Stromal cell of bone marrow (primary cell): ENCODE data around the gene FRMPD4.

Source experiments
- DNase-seq: peaks from one replicate; pipeline ENCODE4 v3.0.0-alpha.2; 2012; ENCODE audit warnings: low read depth

FRMPD4 gene

DNA sequence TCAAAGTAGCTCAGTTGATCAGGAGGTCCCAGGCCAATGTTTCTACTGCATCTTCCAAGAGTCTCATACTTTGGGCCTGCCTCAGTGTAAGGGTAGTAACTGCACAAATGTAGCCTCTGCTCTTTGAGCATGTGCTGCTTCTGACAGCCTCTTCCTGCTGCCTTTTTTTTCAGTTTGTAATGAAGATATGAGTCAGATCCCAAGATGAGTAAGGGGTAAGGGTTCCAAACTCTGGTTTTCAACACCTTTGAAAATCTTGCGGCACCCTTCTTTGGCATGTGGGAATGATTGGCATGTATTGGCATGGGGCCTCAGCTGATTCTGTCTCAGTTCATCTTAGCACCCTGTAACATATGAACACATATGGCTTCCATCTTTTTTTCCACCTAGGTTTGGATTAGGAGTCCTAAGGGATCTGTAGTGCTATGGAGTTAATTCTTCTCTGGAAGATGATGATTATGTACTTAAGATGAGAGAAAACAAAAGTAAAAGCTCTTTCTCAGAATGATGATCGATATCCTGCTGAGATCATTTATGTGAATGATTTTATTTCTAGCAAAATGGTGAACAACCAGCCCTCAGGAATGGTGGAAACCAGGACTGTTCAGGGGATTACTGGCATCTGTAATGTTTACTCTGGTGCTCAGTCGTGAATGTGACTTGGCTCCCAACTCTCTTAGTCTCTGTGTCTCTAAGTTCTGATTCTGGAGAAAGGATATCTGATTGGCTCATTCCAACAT is 534.3 kb downstream of the FRMPD4 start:
- no peak for DNase-seq

DNA sequence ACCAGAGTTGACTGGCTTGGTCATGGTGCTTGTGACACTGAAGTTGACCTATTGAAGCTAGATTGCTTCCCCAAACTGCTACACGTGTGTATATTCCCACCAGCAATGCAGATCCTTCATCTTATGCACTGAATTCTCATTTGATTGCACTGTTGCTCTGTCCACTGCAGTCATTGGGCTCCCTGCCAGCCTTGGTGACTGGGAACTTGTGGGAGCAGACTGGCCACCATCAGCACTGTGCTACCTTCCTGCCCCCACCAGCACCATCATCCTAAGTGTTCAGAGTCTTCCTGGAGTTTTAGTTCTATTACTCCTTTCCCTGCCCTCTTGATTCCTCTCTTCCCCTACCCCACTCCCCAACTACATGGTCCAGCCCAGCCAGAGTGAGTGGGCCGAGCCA is 535.2 kb downstream of the FRMPD4 start:
- no peak for DNase-seq

DNA sequence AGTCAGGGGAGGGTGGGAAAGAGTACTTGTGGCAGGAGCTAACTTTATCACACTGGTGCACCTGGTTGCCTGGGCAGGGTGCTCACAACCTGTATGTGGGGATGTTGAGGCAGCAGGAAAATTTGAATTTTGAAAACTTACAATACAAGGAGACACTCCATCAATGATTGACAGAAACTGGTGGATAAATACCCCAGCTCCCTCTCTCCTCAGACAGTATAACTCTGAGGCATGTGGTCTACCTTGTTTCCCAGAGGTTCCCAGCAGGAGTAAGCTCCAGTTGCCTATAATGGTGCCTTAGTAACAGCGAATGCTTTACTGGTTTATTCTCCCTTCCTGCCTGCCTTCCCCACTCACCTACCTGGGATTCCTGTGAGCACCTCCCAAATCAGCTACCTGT is 541.2 kb downstream of the FRMPD4 start:
- no peak for DNase-seq

DNA sequence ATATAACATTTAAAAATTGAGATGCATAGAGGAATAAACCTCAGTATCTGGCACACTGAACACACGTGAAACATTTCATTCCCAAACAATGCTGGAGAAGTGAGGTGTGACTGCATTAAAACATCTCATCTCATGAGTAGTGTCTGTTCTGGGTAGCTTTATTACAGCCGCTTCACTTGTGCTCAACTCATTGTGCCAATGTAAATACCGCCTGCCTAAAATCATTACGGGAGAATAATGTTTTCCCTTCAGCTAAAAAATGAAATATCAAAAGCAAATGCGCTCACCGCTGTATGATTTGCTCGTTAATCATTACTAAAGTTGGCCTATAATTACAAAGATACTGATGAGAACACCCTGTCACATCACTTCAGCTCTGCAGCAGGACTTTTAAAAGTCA is 542.8 kb downstream of the FRMPD4 start:
- DNase-seq: no peak

DNA sequence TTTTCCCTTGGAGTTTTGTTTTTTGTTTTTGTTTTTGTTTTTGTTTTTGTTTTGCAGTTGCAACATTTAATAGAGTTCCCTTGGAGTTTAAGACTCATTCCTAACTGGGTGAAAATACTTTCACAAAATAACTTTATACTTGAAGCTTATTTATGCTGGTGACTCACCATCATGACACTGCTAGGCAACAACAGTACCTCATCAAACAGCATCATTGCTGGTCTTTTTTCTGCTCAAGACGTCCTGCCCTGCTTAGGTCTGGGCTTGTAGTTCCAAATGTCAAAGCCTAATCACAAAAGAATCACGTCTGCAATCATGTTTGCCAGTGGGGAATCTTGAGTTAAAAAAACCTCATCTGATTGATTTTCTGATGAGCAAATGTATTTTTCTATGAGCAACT is 547.3 kb downstream of the FRMPD4 start:
- DNase-seq: peak; percentile 18

DNA sequence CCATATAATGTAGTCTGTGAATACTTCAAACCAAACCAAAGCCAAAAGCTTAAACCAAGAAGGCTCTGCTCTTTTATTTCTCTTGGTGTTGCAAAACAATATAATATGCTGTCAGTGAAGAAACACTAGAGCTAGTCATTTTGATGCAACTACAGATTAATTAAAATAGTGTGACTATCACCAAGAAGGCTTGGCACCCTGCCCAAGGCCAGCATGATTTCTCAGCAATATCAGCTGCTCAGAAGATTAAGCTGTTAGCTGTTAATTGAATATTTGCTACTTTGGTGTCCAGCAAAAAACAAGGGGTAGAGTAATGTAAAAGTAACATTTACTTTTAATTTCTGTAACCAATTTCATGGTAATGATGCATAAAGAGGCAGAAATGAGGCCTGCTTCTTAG is 548.1 kb downstream of the FRMPD4 start:
- no peak for DNase-seq

DNA sequence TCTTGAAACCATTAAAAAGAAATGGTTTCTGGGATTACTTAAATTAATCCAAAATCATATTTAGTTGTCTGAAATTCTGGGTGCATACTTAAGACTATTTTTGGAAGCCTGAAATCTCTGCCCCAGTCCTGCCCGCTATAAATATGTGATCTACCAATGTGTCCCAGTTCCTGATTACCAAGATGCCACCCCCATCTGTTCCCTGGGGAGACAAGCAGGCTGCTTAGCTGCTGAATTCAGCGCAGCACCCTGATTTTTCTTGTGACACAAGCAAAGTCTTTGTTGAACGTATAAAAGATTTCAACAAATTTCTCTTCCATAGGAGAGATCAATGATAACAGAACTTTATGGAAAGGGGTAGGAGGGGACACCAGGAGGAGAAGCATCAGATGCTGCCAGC is 552.4 kb downstream of the FRMPD4 start:
- DNase-seq: no peak

DNA sequence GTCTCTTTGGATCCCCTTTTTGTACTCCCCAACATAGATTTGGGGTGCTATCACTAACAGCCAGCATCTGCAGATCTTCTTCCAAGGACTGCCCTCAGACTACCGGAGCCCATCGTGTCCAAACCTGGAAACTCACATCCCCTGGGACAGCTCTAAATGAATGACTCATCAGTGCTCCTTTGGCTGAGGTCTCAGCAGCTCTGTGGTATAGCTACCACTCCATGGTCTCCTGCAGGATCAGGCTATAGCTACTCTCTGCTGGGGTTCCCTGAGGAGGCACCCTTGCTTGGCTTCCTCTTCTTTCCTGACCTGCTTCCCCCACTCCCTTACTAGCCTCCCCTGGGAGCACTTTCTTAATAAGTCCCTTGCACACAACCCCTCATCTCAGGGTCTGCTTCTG is 555.5 kb downstream of the FRMPD4 start:
- peak; percentile 5 for DNase-seq

DNA sequence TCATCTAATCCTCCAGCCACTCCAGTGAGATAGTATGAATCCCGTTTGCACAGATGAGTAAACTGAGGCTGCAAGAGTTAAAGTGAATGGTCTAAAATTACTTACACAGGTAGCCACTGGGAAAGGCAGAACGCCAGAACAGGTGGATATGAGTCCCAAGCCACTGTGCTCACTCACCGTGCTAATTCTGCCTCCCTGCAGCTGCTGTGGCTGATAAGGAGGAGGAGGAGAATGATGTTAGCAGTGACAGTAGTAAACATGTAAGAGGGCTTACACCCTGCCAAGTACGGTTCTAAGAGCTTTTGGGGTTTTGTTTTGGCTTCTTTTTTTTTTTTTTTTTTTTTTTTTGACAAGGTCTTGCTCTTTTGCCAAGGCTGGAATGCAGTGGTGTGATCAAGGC is 562.5 kb downstream of the FRMPD4 start:
- DNase-seq: no peak

DNA sequence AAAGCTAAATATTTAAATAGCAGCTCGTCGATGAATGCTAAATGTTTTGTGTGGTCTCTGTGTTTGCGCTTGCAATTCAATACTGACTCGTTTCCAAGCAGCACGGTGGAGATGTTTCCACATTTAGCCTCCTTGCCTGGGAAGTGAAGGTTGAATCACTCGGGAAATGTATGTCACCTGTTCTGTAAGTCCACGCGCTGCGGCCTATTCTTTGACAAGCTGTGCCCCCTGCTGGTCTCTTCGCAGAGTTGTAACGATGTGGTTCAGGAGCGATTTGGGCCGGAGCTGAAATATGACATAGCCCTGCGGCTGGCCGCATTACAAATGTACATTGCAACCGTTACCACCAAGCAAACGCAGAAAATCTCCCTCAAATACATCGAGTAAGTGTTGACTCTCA is 563.4 kb downstream of the FRMPD4 start:
- DNase-seq: peak; percentile 40

DNA sequence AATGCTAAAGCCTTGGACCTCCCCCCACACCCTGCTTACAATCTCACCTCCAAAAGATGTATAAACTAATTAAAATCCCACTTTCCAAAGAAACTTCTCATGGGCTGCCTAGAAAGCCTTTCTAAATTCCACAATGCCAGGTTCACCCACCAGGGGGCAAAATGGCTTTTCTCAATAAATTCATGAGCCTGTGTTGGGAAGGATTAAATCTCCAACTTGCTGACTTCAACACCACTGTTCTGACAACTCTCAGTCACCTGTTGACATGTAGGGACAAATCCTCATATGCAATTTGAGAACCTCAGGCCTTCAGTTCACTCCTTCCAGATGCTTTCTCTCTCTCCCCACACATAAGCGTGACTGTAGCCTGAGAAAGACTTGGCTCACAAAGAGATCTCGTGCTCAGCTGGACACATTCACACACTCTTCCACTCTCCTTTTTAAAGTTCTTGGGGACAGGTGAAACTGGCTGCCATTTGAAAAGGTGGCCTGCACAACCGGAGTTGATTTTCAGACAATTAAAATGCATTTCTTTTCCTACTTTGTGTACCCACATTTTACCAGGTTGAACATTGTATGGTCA is 564.3 kb downstream of the FRMPD4 start:
- DNase-seq: no peak

DNA sequence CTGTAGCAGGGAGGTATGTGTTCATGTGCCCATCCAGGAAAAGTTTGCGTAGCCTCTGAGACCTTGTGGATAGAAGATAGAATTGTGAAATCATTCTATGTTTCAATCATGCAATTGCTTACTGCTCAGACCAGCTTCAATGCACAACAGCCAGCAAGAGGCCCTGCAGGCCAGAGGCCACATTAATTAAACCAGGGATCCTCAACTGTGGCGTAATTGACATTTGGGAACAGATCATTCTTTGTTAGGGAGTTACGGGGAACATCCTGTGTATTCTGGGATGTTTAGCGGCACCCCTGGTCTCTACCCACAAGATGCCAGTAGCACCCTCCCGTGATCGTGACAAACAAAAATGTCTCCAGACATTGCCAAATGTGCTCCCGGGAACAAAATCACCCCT is 566.4 kb downstream of the FRMPD4 start:
- no peak for DNase-seq

DNA sequence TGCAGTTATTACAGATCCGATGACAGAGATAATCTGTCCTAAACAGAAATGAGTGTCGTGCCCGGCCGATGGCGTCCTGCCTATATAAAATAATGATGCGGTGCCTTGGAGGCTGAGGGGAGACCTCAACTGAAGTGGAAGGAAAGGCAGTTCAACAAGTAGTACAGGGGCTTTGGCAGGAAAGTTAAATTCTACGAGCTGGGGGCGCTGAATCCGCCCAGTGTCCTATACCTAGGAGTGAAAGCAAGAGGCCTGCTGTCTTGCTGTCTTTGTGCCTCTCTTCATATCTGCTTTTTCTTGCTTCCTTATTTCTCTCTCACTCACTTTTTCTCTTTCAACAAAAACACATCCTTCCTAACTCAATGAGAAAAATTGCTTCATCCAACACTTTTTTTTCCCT is 570.8 kb downstream of the FRMPD4 start:
- no peak for DNase-seq

DNA sequence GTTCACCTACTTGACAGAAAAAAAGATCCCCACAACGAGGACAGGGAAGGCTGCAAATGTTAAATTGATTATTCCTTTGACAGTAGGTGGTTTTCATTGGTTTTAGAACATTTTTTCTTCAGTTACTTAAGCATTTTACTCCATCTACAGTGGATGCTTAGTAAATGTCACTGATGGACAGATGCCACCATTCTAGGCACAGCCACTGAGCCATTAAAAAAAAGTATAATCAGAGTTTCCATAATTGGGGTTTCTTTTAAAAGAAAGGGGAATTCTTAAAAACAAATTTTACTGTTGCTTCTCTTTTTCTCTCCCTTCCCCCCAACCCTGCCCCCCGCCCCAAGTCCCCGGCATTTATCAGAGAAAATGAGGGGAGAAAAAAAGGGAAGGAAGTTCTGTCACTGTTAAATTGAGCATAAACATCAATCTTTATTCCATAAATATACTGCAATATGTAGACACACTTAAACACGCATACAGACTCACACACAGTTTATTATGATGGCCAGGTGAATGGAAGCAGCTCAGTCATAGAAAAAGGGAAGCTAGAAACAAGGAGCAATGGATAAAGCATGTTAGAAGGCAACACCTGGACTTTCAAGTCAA is 573.3 kb downstream of the FRMPD4 start:
- no peak for DNase-seq

DNA sequence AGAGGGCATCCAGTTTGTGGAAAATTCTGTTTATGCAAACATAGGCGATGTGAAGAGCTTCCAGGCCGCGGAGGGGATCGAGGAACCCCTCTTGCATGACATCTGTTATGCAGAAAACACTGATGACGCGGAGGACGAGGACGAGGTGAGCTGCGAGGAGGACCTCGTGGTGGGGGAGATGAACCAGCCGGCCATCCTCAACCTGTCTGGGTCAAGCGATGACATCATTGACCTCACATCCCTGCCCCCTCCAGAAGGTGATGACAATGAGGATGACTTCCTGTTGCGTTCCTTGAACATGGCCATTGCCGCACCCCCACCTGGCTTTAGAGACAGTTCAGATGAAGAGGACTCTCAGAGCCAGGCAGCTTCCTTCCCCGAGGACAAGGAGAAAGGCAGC is 578.3 kb downstream of the FRMPD4 start:
- DNase-seq: no peak

DNA sequence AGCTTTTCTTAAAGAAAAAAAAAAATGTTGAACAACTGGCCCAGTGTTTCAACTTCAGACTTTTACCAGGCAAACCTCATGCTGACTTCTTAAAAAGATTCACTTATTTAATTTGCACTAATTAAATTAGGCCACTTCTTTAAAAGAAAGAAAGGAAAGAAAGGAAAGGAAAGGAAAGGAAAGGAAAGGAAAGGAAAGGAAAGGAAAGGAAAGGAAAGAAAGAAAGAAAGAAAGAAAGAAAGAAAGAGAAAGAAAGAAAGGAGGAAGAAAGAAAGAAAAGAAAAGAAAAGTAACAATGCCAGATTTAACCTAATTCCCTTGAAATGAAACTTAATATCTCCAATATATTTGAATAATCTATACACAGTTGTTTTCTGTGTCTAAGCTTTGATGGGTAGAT is 581.6 kb downstream of the FRMPD4 start:
- no peak for DNase-seq

DNA sequence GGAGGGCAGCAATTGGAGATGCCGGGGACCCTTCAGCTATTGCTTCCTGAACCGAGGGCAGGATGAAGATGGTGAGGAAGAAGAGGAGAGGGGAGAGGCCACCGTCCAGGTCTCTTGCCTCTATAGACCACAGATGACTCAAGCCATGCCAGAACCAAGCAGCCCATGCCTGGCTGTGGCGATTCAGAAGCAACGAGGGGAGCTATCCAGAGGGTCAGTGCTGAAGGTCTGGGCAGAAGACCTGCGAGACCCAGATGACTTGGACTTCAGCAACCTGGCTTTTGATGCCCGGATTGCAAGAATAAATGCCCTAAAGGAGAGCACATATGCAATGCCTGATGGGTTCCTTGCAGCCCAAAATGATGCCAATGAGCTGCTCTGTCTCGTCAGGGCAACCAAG is 582.8 kb downstream of the FRMPD4 start:
- DNase-seq: no peak

DNA sequence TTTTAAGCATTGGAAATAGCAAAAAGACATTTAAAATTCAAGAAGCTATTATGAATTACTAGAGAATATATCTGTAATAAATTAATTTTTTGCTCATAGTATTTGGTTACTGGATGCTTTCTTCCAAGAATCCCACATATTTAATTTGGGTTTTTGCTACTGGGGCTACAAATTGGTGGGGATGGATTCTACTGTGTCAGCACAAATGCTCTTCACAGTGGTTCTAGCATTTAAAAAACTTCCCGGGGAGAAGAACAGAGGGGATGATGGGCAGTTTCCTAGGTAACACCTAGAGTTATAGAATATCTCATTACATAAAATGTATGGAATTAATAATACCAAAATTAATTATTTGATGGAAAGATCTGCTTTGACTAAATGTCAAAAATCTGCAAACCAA is 584.0 kb downstream of the FRMPD4 start:
- no peak for DNase-seq

DNA sequence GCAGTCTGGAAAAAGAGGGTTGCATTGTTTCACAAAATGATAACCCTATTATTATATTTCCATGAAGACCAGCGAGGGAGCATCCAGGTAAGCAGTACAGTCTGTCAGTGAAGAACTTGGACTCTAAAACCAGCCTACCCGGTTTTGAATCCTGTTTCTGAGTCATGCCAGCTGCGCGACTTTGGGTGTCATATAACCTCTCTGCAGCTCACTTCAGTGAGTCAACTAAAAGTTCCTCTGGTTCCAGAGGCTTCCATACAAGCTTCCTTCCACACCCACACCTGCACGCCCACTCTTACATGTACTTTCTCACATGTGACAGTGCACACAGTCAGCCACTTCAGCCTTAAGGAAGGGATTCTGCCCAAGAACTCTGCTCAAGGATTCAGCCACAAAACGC is 603.1 kb downstream of the FRMPD4 start:
- DNase-seq: no peak

DNA sequence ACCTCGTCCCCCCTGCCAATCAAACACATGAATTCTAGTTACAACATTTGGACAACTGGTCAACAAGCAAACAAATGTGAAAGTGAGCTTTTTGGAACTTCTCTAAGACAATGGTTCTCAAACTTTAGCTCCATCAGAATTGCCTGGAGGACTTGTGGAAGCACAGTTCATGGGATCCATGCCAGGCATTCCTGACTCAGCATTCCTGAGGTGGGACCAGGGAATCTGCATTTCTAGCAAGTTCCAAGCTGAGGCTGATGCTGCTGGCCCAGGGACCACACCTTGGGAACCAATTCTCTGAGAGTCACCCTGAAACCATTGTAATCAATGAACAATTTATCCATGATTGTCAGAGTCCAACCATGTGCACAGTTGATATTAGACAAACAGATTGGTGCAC is 609.2 kb downstream of the FRMPD4 start:
- no peak for DNase-seq

DNA sequence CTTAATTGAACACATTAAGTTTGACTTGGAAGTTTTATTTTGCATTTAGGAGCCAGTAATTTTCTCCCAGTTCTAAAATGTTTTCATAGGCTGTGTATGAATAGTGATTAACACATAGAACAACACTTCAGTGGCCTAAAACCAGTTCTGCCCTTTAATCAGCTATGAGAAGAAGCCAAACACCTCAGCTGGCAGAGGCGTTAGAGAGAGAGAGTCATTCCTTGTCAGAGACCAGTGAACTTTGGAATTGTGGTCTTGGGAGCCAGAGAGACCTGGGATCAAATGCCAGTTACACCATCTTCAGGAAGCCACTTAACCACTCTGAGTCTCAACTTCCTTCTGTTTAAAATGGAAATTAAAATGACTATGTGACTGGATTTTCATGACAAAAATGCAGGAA is 613.6 kb downstream of the FRMPD4 start:
- DNase-seq: no peak

DNA sequence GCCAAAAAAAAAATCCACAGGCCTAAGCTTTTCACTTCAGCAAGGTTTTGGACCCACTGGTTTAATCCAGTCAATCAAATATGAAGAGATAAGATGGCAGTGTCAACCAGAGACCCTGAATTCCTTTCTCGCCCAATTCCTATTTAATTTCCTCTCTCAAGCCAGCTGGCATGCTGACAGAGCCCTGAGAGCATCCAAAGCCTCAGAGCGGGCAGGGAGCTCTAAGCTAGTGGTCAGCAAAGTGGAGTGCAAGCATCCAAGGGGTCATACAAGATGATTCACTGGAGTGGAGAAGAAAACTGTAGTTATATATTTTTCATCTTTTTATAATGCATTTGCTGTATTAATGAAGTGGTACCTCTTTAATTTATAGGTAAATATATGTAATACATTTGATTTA is 615.1 kb downstream of the FRMPD4 start:
- no peak for DNase-seq

DNA sequence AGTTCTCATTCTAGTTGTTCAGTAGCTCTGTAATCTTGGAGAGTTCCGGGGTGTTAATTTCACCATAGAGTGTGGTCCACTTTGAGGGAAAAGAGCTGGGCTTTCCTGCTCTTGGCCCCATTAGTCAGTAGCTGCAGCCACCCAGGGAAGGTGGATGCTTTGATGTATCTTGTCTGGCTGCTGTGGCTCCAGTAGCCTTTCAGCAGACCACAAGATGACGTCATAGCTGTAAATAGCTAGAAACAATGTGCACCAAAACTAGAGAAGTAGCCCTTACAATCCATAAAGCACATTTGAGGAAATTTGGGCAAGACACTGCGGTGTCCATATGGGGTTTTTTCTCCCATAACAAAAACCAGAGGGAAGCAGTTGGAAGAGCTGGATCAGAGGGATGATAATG is 620.0 kb downstream of the FRMPD4 start:
- DNase-seq: no peak

DNA sequence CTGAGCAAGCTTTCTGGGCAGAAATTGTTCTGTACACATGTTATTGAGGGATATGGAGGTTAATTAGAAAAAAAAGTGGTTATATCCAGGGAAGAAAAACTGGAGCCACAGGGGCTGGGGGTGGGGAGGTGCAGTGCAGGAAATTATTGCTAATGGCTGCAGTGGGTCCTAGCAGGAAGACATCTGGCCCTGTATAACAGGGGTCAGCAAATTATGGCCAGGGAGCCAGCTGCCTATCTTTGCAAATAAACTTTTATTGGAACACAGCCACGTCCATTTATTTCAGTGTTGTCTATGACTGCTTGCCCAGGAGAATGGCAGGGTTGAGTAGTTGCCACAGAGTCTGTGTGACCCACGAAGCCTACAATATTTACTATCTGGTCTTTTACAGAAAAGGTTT is 629.6 kb downstream of the FRMPD4 start:
- no peak for DNase-seq
